IMR-90 (cell line): ENCODE results near the gene HMGA1.

Experiments
- BHLHE40 ChIP-seq: fragments of 150-350 bp; IDR thresholded peaks from 2 replicates; pipeline ENCODE4 v1.6.1; 2016; ENCODE audit warnings: mild to moderate bottlenecking, low read depth, low read length
- CHD1 ChIP-seq: IDR thresholded peaks from 2 replicates; pipeline ENCODE4 v1.6.1; 2012; ENCODE audit warnings: low read depth, low read length, improper control_type of control experiment
- CTCF ChIP-seq: conservative IDR thresholded peaks from 2 replicates; pipeline ENCODE4 v1.5.1; 2012; ENCODE audit warnings: mild to moderate bottlenecking, low read depth, low read length, improper control_type of control experiment
- FOS ChIP-seq: fragments of 150-350 bp; IDR thresholded peaks from 2 replicates; pipeline ENCODE4 v1.6.1; 2016; ENCODE audit warnings: low read depth, low read length
- MAZ ChIP-seq: IDR thresholded peaks from 2 replicates; pipeline ENCODE4 v1.6.1; 2012; ENCODE audit warnings: low read depth, mild to moderate bottlenecking, low read length, improper control_type of control experiment, moderate library complexity, borderline replicate concordance
- MXI1 ChIP-seq: IDR thresholded peaks from 2 replicates; pipeline ENCODE4 v1.6.1; 2012; ENCODE audit warnings: low read depth, mild to moderate bottlenecking, low read length, moderate library complexity, borderline replicate concordance
- POLR2A ChIP-seq: IDR thresholded peaks from 2 replicates; pipeline ENCODE4 v1.6.1; 2012; ENCODE audit warnings: mild to moderate bottlenecking, low read depth, low read length
- RCOR1 ChIP-seq: IDR thresholded peaks from 2 replicates; pipeline ENCODE4 v1.6.1; 2012; ENCODE audit warnings: mild to moderate bottlenecking, low read length, improper control_type of control experiment; ENCODE audit not compliant: insufficient replicate concordance
- SMC3 ChIP-seq: fragments of 150-350 bp; IDR thresholded peaks from 2 replicates; pipeline ENCODE4 v1.6.1; 2016; ENCODE audit warnings: low read depth, mild to moderate bottlenecking, antibody characterized with exemption, low read length, moderate library complexity
- USF2 ChIP-seq: fragments of 150-350 bp; IDR thresholded peaks from 2 replicates; pipeline ENCODE4 v1.6.1; 2017; ENCODE audit warnings: mild to moderate bottlenecking, antibody characterized with exemption, low read length, low read depth

GRCh38 chr6:34202329-34203201 is 34.1 kb upstream of the HMGA1 start:
- TF ChIP-seq RCOR1 = no peak
- no peak for TF ChIP-seq BHLHE40
- no peak for TF ChIP-seq CTCF
- TF ChIP-seq SMC3 = no peak
- TF ChIP-seq MXI1 = no peak
- no peak for TF ChIP-seq FOS
- TF ChIP-seq MAZ = no peak
- TF ChIP-seq POLR2A = no peak
- TF ChIP-seq USF2 = no peak
- no peak for TF ChIP-seq CHD1
